HEK293T (cell line): ENCODE measurements around the gene TMEM229A.

Experiments used
- FOXM1 ChIP-seq: fragments of 450-650 bp; IDR thresholded peaks from 2 replicates; pipeline ENCODE4 v1.6.1; 2017; ENCODE audit warnings: mild to moderate bottlenecking, borderline replicate concordance
- HDGF ChIP-seq: fragments of 450-650 bp; IDR thresholded peaks from 2 replicates; pipeline ENCODE4 v1.6.1; 2017; ENCODE audit warnings: antibody characterized with exemption, borderline replicate concordance
- SP1 ChIP-seq: fragments of 450-650 bp; IDR thresholded peaks from 2 replicates; pipeline ENCODE4 v1.6.1; 2017
- SUZ12 ChIP-seq: fragments of 450-650 bp; IDR thresholded peaks from 2 replicates; pipeline ENCODE4 v1.6.1; 2016; ENCODE audit warnings: mild to moderate bottlenecking
- TARDBP ChIP-seq: fragments of 450-650 bp; IDR thresholded peaks from 2 replicates; pipeline ENCODE4 v1.6.1; 2016
- ZNF384 ChIP-seq: fragments of 450-650 bp; IDR thresholded peaks from 2 replicates; pipeline ENCODE4 v1.6.1; 2016

DNA sequence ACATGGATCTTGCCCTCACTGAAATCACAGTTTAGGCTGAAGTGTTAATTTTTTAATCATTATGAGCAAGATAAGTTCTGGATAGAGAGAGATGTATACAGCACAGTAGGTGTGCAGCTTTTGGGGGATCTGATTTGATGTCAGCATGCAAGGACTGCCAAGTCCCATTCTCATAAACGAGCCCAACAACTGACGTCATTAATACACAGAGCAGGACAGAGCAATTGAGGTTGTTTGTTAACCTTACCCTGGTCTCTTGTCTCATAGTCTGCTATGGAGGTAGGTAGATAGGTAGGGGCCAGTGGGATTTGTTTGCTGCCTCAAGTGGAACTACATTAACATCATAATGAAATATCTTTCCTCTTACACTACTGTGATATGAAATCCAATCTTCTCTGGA, 8.6 kb upstream of the TMEM229A start:
- no peak for TF ChIP-seq SP1
- no peak for TF ChIP-seq HDGF
- TF ChIP-seq SUZ12, result no peak
- TF ChIP-seq FOXM1, result no peak
- no peak for TF ChIP-seq TARDBP
- no peak for TF ChIP-seq ZNF384
